Measurements from ENCODE around the gene GH2. TPM values are rescaled to one million over a fixed set of nuclear protein-coding genes. Genes with fewer than 3 reads are reported as not detected.

Gene GH2
- total and polyA plus RNA-seq, 2 experiments from 2014 or later, result not detected

- H3F3A ChIP-seq (ENCODE audit: insufficient read depth), result peaks cover 30% of the 10 kb centered on the region
- in situ Hi-C loops (cut with MboI), result no loop called here
- DNase-seq, result peak; percentile 99
- peak within 1 kb of the TSS; percentile 80 for H3K4me3 ChIP-seq
- no peak for TF ChIP-seq EZH2 (IDR thresholded peaks at IDR 0.05; ENCODE audit: insufficient read depth, poor library complexity, severe bottlenecking)
- no peak for TF ChIP-seq EZH2phosphoT487 (IDR thresholded peaks at IDR 0.05; ENCODE audit: insufficient read depth, low read depth)
- no peaks in the 10 kb centered on the region for H3K9me2 ChIP-seq (ENCODE audit: insufficient read depth)
- H3K36me3 ChIP-seq (ENCODE audit: low read depth), result no peaks in the 10 kb centered on the region
- H3K27ac ChIP-seq, result peak within 1 kb of the TSS; percentile 81
- peaks cover 45% of the 10 kb centered on the region for H3K79me2 ChIP-seq (ENCODE audit: insufficient read depth)
- H3K4me1 ChIP-seq (ENCODE audit: insufficient read depth), result peaks cover 38% of the 10 kb centered on the region
- no peaks in the 10 kb centered on the region for H3K9me3 ChIP-seq (ENCODE audit: low read depth)
- WGBS, 2 experiments (ENCODE audit: low coverage in 1 of 2, low lambda C conversion rate in 2 of 2, missing lambda C conversion rate in 2 of 2), result 1% methylated on average over 69 to 91 of the region's 92 CpGs
- H3K27me3 ChIP-seq (replicated peaks; ENCODE audit: insufficient read depth), result no peaks in the 10 kb centered on the region
- no peaks in the 10 kb centered on the region for H4K20me1 ChIP-seq (ENCODE audit: insufficient read depth)
- H3K9ac ChIP-seq, result peak within 1 kb of the TSS; percentile 89
- H2AFZ ChIP-seq, result peak within 1 kb of the TSS; percentile 86
- peak within 1 kb of the TSS; percentile 81 for H3K4me2 ChIP-seq (ENCODE audit: unreplicated experiment)
Observed at GRCh38 chr17:63842540-63843386, 39.0 kb downstream of the GH2 start, which contains the start of gene SMARCD2. Gene SMARCD2, minus strand, starts transcription at chr17:63842685. Its CDS starts 11 bp downstream, at chr17:63842674.

- H3K4me3 ChIP-seq, result peak overlapping the region; percentile 80
- WGBS, 2 experiments (ENCODE audit: low coverage in 1 of 2, low lambda C conversion rate in 2 of 2, missing lambda C conversion rate in 2 of 2), result 0 to 1% methylated on average over 17 to 36 of the region's 36 CpGs
- H2AFZ ChIP-seq, result peak overlapping the region; percentile 73
- no peaks in the 10 kb centered on the region for H3K9me2 ChIP-seq (ENCODE audit: insufficient read depth)
- peak overlapping the region; percentile 79 for H3K4me2 ChIP-seq (ENCODE audit: unreplicated experiment)
- no peak for DNase-seq
- H3K27me3 ChIP-seq (replicated peaks; ENCODE audit: insufficient read depth), result no peaks in the 10 kb centered on the region
- peaks cover 51% of the 10 kb centered on the region for H3K79me2 ChIP-seq (ENCODE audit: insufficient read depth)
- H3K9ac ChIP-seq, result peak overlapping the region; percentile 89
- in situ Hi-C loops (cut with MboI), result no loop called here
- H3K36me3 ChIP-seq (ENCODE audit: low read depth), result no peaks in the 10 kb centered on the region
- peaks cover 38% of the 10 kb centered on the region for H3K4me1 ChIP-seq (ENCODE audit: insufficient read depth)
- H3K9me3 ChIP-seq (ENCODE audit: low read depth), result no peaks in the 10 kb centered on the region
- H3F3A ChIP-seq (ENCODE audit: insufficient read depth), result peaks cover 30% of the 10 kb centered on the region
- TF ChIP-seq EZH2 (IDR thresholded peaks at IDR 0.05; ENCODE audit: insufficient read depth, poor library complexity, severe bottlenecking) (no peak), EZH2phosphoT487 (IDR thresholded peaks at IDR 0.05; ENCODE audit: insufficient read depth, low read depth) (no peak)
- H4K20me1 ChIP-seq (ENCODE audit: insufficient read depth), result no peaks in the 10 kb centered on the region
- H3K27ac ChIP-seq, result peak overlapping the region; percentile 69
Observed at GRCh38 chr17:63842173-63842539, 39.6 kb downstream of the GH2 start.

- 2% methylated on average over 25 of the region's 26 CpGs for WGBS, 2 experiments (ENCODE audit: low coverage in 1 of 2, low lambda C conversion rate in 2 of 2, missing lambda C conversion rate in 2 of 2)
- Histone ChIP-seq H3K36me3 (ENCODE audit: low read depth) (no peaks in the 10 kb centered on the region), H2AFZ (peak overlapping the region; percentile 73), H3F3A (ENCODE audit: insufficient read depth) (peaks cover 30% of the 10 kb centered on the region), H3K27ac (peak overlapping the region; percentile 69), H3K4me3 (peak overlapping the region; percentile 80), H3K79me2 (ENCODE audit: insufficient read depth) (peaks cover 57% of the 10 kb centered on the region), H3K9me2 (ENCODE audit: insufficient read depth) (no peaks in the 10 kb centered on the region), H3K9me3 (ENCODE audit: low read depth) (no peaks in the 10 kb centered on the region), H3K4me2 (ENCODE audit: unreplicated experiment) (peak overlapping the region; percentile 79), H3K27me3 (replicated peaks; ENCODE audit: insufficient read depth) (no peaks in the 10 kb centered on the region), H4K20me1 (ENCODE audit: insufficient read depth) (no peaks in the 10 kb centered on the region), H3K4me1 (ENCODE audit: insufficient read depth) (peaks cover 38% of the 10 kb centered on the region), H3K9ac (peak overlapping the region; percentile 89)
- peak; percentile 72 for DNase-seq
- no peak for TF ChIP-seq EZH2 (IDR thresholded peaks at IDR 0.05; ENCODE audit: insufficient read depth, poor library complexity, severe bottlenecking)
- TF ChIP-seq EZH2phosphoT487 (IDR thresholded peaks at IDR 0.05; ENCODE audit: insufficient read depth, low read depth), result no peak
- in situ Hi-C loops (cut with MboI), result no loop called here
Observed at GRCh38 chr17:63841350-63842172, 40.2 kb downstream of the GH2 start.

- peak; percentile 34 for DNase-seq
- no peaks in the 10 kb centered on the region for H4K20me1 ChIP-seq (ENCODE audit: insufficient read depth)
- in situ Hi-C loops (cut with MboI), result no loop called here
Observed at GRCh38 chr17:63840591-63841349, 41.0 kb downstream of the GH2 start.

More at GRCh38 chr17:63840591-63841349, 41.0 kb downstream of the GH2 start:
- peak overlapping the region; percentile 89 for H3K9ac ChIP-seq
- peak overlapping the region; percentile 79 for H3K4me2 ChIP-seq (ENCODE audit: unreplicated experiment)
- H3K79me2 ChIP-seq (ENCODE audit: insufficient read depth), result peaks cover 65% of the 10 kb centered on the region
- H3K9me3 ChIP-seq (ENCODE audit: low read depth), result no peaks in the 10 kb centered on the region
- peak overlapping the region; percentile 73; the same call in 1 of the 2 replicates for H2AFZ ChIP-seq
- peak overlapping the region; percentile 80 for H3K4me3 ChIP-seq
- H3K36me3 ChIP-seq (ENCODE audit: low read depth), result no peaks in the 10 kb centered on the region
- H3K27ac ChIP-seq, result peak overlapping the region; percentile 69
- H3F3A ChIP-seq (ENCODE audit: insufficient read depth), result peaks cover 32% of the 10 kb centered on the region
- WGBS, 2 experiments (ENCODE audit: low coverage in 1 of 2, low lambda C conversion rate in 2 of 2, missing lambda C conversion rate in 2 of 2), result 9 to 13% methylated on average over 4 of the region's 4 CpGs
- TF ChIP-seq EZH2phosphoT487 (IDR thresholded peaks at IDR 0.05; ENCODE audit: insufficient read depth, low read depth) (no peak), EZH2 (IDR thresholded peaks at IDR 0.05; ENCODE audit: insufficient read depth, poor library complexity, severe bottlenecking) (no peak)
- H3K9me2 ChIP-seq (ENCODE audit: insufficient read depth), result no peaks in the 10 kb centered on the region
- H3K4me1 ChIP-seq (ENCODE audit: insufficient read depth), result peaks cover 38% of the 10 kb centered on the region
- H3K27me3 ChIP-seq (replicated peaks; ENCODE audit: insufficient read depth), result no peaks in the 10 kb centered on the region
